C4-2B (cell line): ENCODE results near the gene ATAD3C.

Source experiments
- CTCF ChIP-seq: fragments of 450-650 bp; conservative IDR thresholded peaks from 2 replicates; pipeline ENCODE4 v1.5.1; 2017; ENCODE audit warnings: mild to moderate bottlenecking
- ZFX ChIP-seq: fragments of 450-650 bp; IDR thresholded peaks from 2 replicates; pipeline ENCODE4 v1.6.1; 2017

- TF ChIP-seq CTCF (no peak), ZFX (no peak)
These were observed 14.7 kb upstream of the ATAD3C start for GRCh38 chr1:1434824-1435105.
